ENCODE results near the gene NLRP13. TPM values are rescaled to one million over a fixed set of nuclear protein-coding genes. Genes with fewer than 3 reads are reported as not detected.
"Not testable (repeated sequence)": the region's sequence is repeated elsewhere in the genome, so short reads cannot be mapped to it uniquely, and the experiment has no call there.

NLRP13 gene
- total RNA-seq, 1 experiment from 2014 or later, result not detected

GRCh38 chr19:55935206-55935605 is 3.1 kb upstream of the NLRP13 start:
- TF ChIP-seq EZH2 (IDR thresholded peaks at IDR 0.05; ENCODE audit: borderline replicate concordance, low read depth, low read length, poor library complexity, severe bottlenecking), result no peak
- TF ChIP-seq, protein P1, sequence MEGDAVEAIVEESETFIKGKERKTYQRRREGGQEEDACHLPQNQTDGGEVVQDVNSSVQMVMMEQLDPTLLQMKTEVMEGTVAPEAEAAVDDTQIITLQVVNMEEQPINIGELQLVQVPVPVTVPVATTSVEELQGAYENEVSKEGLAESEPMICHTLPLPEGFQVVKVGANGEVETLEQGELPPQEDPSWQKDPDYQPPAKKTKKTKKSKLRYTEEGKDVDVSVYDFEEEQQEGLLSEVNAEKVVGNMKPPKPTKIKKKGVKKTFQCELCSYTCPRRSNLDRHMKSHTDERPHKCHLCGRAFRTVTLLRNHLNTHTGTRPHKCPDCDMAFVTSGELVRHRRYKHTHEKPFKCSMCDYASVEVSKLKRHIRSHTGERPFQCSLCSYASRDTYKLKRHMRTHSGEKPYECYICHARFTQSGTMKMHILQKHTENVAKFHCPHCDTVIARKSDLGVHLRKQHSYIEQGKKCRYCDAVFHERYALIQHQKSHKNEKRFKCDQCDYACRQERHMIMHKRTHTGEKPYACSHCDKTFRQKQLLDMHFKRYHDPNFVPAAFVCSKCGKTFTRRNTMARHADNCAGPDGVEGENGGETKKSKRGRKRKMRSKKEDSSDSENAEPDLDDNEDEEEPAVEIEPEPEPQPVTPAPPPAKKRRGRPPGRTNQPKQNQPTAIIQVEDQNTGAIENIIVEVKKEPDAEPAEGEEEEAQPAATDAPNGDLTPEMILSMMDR (conservative IDR thresholded peaks at IDR 0.05; ENCODE audit: low read depth, low read length), result no peak
- Histone ChIP-seq H3K27ac (ENCODE audit: low read depth, low read length, poor library complexity, severe bottlenecking) (no peak overlapping the region), H3K4me1 (ENCODE audit: insufficient read depth, low read length, poor library complexity, severe bottlenecking) (no peaks in the 10 kb centered on the region), H3K4me3 (ENCODE audit: low read depth, low read length, poor library complexity, severe bottlenecking) (no peak overlapping the region), H3K36me3 (ENCODE audit: insufficient read depth, low read length, poor library complexity, severe bottlenecking) (no peaks in the 10 kb centered on the region), H3K27me3 (replicated peaks; ENCODE audit: insufficient read depth, low read depth, low read length, poor library complexity) (no peaks in the 10 kb centered on the region), H3K9me3 (ENCODE audit: low read depth, low read length, poor library complexity, severe bottlenecking) (no peaks in the 10 kb centered on the region)
- POLR2A ChIA-PET (ENCODE audit: low non-redundant PET), result no interaction called here
- CTCF ChIA-PET, result interaction anchor here (0.6 kb wide), 1 partner anchor 318 kb away, joined by 7 read pairs; no protein-coding TSS in a partner anchor
- BruUV-seq (replicated peaks), result no TSS peak
- intact Hi-C loops (cut with micrococcal nuclease; ENCODE audit: unreplicated experiment), result no loop called here
- no peak for DNase-seq (ENCODE audit: low spot score)

DNA sequence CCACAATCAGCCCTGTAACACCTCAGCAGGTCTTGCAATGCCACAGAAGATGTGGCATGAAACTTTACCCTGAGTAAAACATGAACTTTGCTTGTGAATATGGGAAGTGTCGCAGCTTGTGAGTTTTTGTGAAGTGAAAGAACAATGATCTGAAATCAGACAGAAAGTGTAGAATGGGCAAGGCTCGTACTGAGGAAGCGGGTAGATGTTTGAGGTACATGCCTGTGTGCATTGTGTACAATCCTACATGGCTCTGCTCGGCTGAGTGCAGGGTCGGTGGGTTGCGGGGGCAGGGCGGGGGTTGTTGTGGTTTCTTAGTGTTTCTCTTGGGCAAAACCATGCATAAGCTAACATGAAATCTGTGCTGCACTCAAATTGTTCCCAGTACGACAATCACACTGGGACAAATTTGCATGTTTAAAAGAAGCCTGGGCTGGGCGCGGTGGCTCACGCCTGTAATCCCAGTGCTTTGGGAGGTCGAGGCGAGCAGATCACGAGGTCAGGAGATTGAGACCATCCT is 1.1 kb downstream of the NLRP13 start:
- no peaks in the 10 kb centered on the region for H3K4me1 ChIP-seq (ENCODE audit: insufficient read depth, low read length, poor library complexity, severe bottlenecking)
- no peaks in the 10 kb centered on the region for H3K27me3 ChIP-seq (replicated peaks; ENCODE audit: insufficient read depth, low read depth, low read length, poor library complexity)
- ChIA-PET CTCF (no interaction called here), POLR2A (ENCODE audit: low non-redundant PET) (no interaction called here)
- TF ChIP-seq EZH2 (IDR thresholded peaks at IDR 0.05; ENCODE audit: borderline replicate concordance, low read depth, low read length, poor library complexity, severe bottlenecking), result no peak
- TF ChIP-seq, protein P1 (conservative IDR thresholded peaks at IDR 0.05; ENCODE audit: low read depth, low read length), result no peak
- no peak for DNase-seq (ENCODE audit: low spot score)
- no peaks in the 10 kb centered on the region for H3K36me3 ChIP-seq (ENCODE audit: insufficient read depth, low read length, poor library complexity, severe bottlenecking)
- H3K9me3 ChIP-seq (ENCODE audit: low read depth, low read length, poor library complexity, severe bottlenecking), result no peaks in the 10 kb centered on the region
- BruUV-seq (replicated peaks), result no TSS peak
- intact Hi-C loops (cut with micrococcal nuclease; ENCODE audit: unreplicated experiment), result no loop called here
- H3K4me3 ChIP-seq (ENCODE audit: low read depth, low read length, poor library complexity, severe bottlenecking), result no peak overlapping the region
- no peak overlapping the region for H3K27ac ChIP-seq (ENCODE audit: low read depth, low read length, poor library complexity, severe bottlenecking)

GRCh38 chr19:55929258-55929657 is 2.9 kb downstream of the NLRP13 start:
- H3K9me3 ChIP-seq (ENCODE audit: low read depth, low read length, poor library complexity, severe bottlenecking); H3K4me3 ChIP-seq (ENCODE audit: low read depth, low read length, poor library complexity, severe bottlenecking); BruUV-seq (replicated peaks); H3K27ac ChIP-seq (ENCODE audit: low read depth, low read length, poor library complexity, severe bottlenecking); intact Hi-C loops (cut with micrococcal nuclease; ENCODE audit: unreplicated experiment); H3K27me3 ChIP-seq (replicated peaks; ENCODE audit: insufficient read depth, low read depth, low read length, poor library complexity); CTCF ChIA-PET; H3K36me3 ChIP-seq (ENCODE audit: insufficient read depth, low read length, poor library complexity, severe bottlenecking); DNase-seq (ENCODE audit: low spot score); H3K4me1 ChIP-seq (ENCODE audit: insufficient read depth, low read length, poor library complexity, severe bottlenecking); POLR2A ChIA-PET (ENCODE audit: low non-redundant PET): not testable (repeated sequence)

DNA sequence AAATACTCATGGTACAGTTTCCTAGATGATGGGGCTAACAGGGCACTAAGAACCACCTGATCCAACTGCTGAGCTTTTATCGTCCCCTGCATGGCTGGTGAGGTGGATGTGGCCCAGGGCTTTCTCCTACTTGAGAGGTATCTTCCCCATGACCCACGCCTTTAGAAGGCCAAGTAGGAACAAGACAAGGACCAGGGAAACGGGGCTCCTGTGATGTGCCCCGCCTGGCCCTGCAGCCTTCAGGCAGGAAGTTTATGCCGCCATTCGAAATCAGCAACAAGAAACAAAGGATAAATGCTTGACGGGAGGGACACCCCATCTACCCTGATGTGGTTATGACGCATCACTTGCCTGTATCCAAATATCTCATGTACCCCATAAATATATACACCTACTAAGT is 4.1 kb downstream of the NLRP13 start:
- Histone ChIP-seq H3K4me3 (ENCODE audit: low read depth, low read length, poor library complexity, severe bottlenecking) (no peak overlapping the region), H3K9me3 (ENCODE audit: low read depth, low read length, poor library complexity, severe bottlenecking) (no peaks in the 10 kb centered on the region), H3K36me3 (ENCODE audit: insufficient read depth, low read length, poor library complexity, severe bottlenecking) (no peaks in the 10 kb centered on the region), H3K4me1 (ENCODE audit: insufficient read depth, low read length, poor library complexity, severe bottlenecking) (no peaks in the 10 kb centered on the region), H3K27ac (ENCODE audit: low read depth, low read length, poor library complexity, severe bottlenecking) (no peak overlapping the region), H3K27me3 (replicated peaks; ENCODE audit: insufficient read depth, low read depth, low read length, poor library complexity) (no peaks in the 10 kb centered on the region)
- no TSS peak for BruUV-seq (replicated peaks)
- ChIA-PET POLR2A (ENCODE audit: low non-redundant PET) (no interaction called here), CTCF (no interaction called here)
- no peak for TF ChIP-seq EZH2 (IDR thresholded peaks at IDR 0.05; ENCODE audit: borderline replicate concordance, low read depth, low read length, poor library complexity, severe bottlenecking)
- TF ChIP-seq, protein P1 (conservative IDR thresholded peaks at IDR 0.05; ENCODE audit: low read depth, low read length), result no peak
- no peak for DNase-seq (ENCODE audit: low spot score)
- intact Hi-C loops (cut with micrococcal nuclease; ENCODE audit: unreplicated experiment), result no loop called here

Measured in A673 (cell line).